Measurements from ENCODE around the gene STK36.
"Not testable (repeated sequence)": the region's sequence is repeated elsewhere in the genome, so short reads cannot be mapped to it uniquely, and the experiment has no call there.

STK36 gene

GRCh38 chr2:218663901-218664300 is 8.0 kb upstream of the STK36 start:
- DNase-seq (ENCODE audit: low read depth) = no peak

GRCh38 chr2:218664653-218665052 is 7.2 kb upstream of the STK36 start:
- DNase-seq (ENCODE audit: low read depth) = no peak

GRCh38 chr2:218671097-218671653 is 711 bp upstream of the STK36 start:
- no peak for DNase-seq (ENCODE audit: low read depth)

GRCh38 chr2:218679119-218679518 is 7.2 kb downstream of the STK36 start:
- DNase-seq (ENCODE audit: low read depth) = no peak

GRCh38 chr2:218680061-218680460 is 8.2 kb downstream of the STK36 start:
- no peak for DNase-seq (ENCODE audit: low read depth)

GRCh38 chr2:218687400-218688060 is 15.6 kb downstream of the STK36 start:
- not testable (repeated sequence) for DNase-seq (ENCODE audit: low read depth)

- no peak for DNase-seq (ENCODE audit: low read depth)
Measured at GRCh38 chr2:218691234-218691633, 19.3 kb downstream of the STK36 start.

GRCh38 chr2:218694405-218695145 is 22.7 kb downstream of the STK36 start:
- no peak for DNase-seq (ENCODE audit: low read depth)

- no peak for DNase-seq (ENCODE audit: low read depth)
Measured at GRCh38 chr2:218698885-218699284, 27.0 kb downstream of the STK36 start.

- no peak for DNase-seq (ENCODE audit: low read depth)
Measured at GRCh38 chr2:218701806-218702205, 29.9 kb downstream of the STK36 start.

GRCh38 chr2:218703341-218703740 is 31.5 kb downstream of the STK36 start:
- no peak for DNase-seq (ENCODE audit: low read depth)

- DNase-seq (ENCODE audit: low read depth) = no peak
Measured at GRCh38 chr2:218708086-218708485, 36.2 kb downstream of the STK36 start.

- DNase-seq (ENCODE audit: low read depth) = no peak
Measured at GRCh38 chr2:218709908-218710307, 38.0 kb downstream of the STK36 start.

- DNase-seq (ENCODE audit: low read depth) = no peak
Measured at GRCh38 chr2:218710334-218710686, 38.4 kb downstream of the STK36 start.

- peak; percentile 98 for DNase-seq (ENCODE audit: low read depth)
Measured at GRCh38 chr2:218710687-218711549, 39.0 kb downstream of the STK36 start, which contains the start of gene TTLL4. Gene TTLL4 (plus strand): TSS chr2:218710835. CDS start chr2:218737677, 26,842 bp downstream.

GRCh38 chr2:218711550-218711929 is 39.7 kb downstream of the STK36 start:
- no peak for DNase-seq (ENCODE audit: low read depth)

GRCh38 chr2:218713922-218714321 is 42.0 kb downstream of the STK36 start:
- DNase-seq (ENCODE audit: low read depth) = no peak

- no peak for DNase-seq (ENCODE audit: low read depth)
Measured at GRCh38 chr2:218716070-218716469, 44.2 kb downstream of the STK36 start.

- DNase-seq (ENCODE audit: low read depth) = no peak
Measured at GRCh38 chr2:218717262-218717661, 45.4 kb downstream of the STK36 start.

GRCh38 chr2:218718058-218718457 is 46.2 kb downstream of the STK36 start:
- no peak for DNase-seq (ENCODE audit: low read depth)

- DNase-seq (ENCODE audit: low read depth) = no peak
Measured at GRCh38 chr2:218719457-218719856, 47.6 kb downstream of the STK36 start.
